Peyer's patch (tissue), 4 donors: Measurements from ENCODE around the gene ARID1A.

Experiments used
- CTCF ChIP-seq, 6 experiments: fragments of 450-650 bp in 4 of 6; fragments of 200-600 bp in 2 of 6; sonication (generic) in 1 of 6; IDR thresholded peaks; one replicate each; pipeline ENCODE4 v1.5.1; 2017 to 2019; ENCODE audit warnings: antibody characterized with exemption in 6 of 6, mild to moderate bottlenecking in 3 of 6, moderate library complexity in 1 of 6
- POLR2A ChIP-seq, 2 donors: fragments of 450-650 bp; IDR thresholded peaks; one replicate each; pipeline ENCODE4 v1.5.1; 2017; ENCODE audit warnings: antibody characterized with exemption in 2 of 2, mild to moderate bottlenecking in 2 of 2, moderate library complexity in 2 of 2

- TF ChIP-seq CTCF (IDR thresholded peaks at IDR 0.05) (peak in 1 of 6 experiments; percentile 2), POLR2A (IDR thresholded peaks at IDR 0.05) (no peak)
These were observed 54.6 kb downstream of the ARID1A start for GRCh38 chr1:26750428-26750827.
